Amygdala (tissue), 56 donors: ENCODE measurements around the gene FAHD2B.
A peak's percentile ranks its signal among the peaks of the same experiment; 100 is the strongest.
"Not testable (repeated sequence)": the region's sequence is repeated elsewhere in the genome, so short reads cannot be mapped to it uniquely, and the experiment has no call there.

Experiments
- DNase-seq, 56 donors: peaks; one replicate each; lab custom pipeline; 2025; lab: John Stamatoyannopoulos, UW

The FAHD2B gene

DNA sequence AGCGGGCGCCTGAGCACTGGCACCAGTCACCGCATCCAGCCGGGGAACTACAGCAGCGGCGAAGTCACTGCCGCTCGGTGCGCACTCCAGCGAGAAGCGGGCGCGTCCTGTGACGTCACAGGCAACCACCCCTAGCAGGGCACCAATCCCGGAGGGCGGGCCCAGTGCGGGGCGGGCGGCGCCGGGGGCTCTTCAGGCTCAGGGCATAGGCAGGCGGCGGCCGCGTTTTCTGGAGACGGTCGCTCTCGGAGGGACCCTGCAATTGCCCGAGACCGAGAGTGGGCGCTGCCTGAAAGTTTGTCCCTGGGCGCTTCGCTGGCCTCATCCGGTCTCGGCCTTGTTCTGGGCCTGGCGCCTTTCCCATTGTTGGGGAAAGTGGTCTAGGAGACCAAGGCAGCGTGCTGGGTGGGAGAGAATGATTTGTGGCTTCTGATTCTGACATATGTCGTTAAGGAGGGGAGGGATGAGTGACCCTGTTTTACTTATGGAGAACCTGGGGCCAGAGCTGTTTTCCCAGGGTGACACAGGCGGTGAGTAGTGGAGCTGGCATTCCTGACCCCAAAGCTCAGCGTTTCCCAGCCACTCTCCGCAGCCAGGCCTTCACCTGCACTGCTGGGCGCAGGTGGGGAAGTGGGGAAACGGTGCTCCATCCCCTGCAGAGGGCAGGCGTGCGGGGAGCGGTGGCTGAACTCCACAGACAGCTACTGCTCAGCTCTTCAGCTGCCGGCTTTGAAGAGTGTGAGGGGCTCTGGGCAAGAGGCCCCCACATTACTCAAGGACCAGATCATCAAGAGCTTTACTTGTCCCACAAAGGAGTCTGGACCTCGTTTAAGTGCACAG, at the start of gene FAHD2B:
Gene FAHD2B (minus strand): TSS at position 111 of the 840 bp plus-strand sequence. CDS start 3,176 bp downstream, outside the sequence.
- DNase-seq, result peak in 51 of 56 donors; percentile 11 to 86 (median 63)

- DNase-seq, result not testable (repeated sequence)
These were observed 49.3 kb upstream of the FAHD2B start for GRCh38 chr2:97144016-97144415.

GRCh38 chr2:97129090-97129489, 34.4 kb upstream of the FAHD2B start:
- DNase-seq, result not testable (repeated sequence)

DNA sequence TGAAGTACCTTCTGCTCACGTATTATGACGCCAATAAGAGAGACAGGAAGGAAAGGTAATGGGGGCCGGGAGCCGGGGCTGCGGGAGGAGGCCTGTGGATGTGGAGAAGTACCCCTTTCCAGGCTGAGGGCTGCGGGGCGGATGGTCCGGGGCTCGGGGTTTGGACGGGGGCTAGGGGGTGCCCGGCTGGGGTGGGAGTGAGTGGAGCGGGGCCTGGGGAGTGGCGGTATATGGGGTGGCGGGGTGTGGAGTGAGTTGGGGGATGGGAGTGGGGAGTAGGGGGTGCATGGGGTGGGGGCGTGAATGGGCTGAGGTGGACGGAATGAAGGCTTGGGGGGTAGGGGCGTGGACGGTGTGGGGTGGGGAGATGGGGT, 19.2 kb upstream of the FAHD2B start:
- DNase-seq, result not testable (repeated sequence)

DNA sequence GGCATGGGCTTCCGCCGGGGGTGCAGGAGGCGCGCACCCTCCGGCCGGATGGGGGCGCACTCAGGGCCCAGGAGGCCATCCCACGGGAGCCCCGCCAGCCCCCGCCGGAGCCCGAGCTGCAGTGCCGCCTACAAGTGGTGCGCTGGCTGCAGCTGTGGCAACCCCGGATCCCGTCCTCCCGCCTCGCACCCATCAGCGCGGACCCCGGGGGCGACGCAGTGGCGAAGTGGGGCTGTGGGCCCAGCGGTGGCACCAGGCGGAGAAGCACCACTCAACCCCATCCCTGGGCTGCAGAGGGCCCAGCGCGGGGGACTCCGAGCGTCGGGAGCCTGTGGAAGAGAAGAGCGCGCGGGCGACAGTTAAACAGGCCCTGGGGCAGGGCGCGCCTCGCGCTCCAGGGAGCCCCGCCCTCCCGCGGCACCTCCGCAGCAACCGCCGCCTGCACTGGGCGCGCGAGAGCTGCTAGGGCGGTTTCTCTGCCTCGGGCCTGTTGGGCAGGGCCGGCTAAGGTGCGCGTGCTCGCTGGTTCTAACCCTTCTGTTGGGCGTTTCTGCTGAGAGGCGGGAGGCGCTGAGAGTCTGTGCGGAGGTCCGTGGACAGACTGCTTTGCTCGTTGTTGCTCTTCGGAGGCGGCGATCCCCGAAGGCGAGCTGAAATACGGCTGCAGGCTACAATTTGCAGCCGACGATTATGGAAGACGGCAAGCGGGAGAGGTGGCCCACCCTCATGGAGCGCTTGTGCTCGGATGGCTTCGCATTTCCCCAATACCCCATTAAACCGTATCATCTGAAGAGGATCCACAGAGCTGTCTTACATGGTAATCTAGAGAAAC, 18.6 kb upstream of the FAHD2B start, which contains the start of gene ANKRD36:
Gene ANKRD36 (plus strand): TSS at position 104 of the 832 bp plus-strand sequence. CDS start 587 bp downstream, at position 691.
- not testable (repeated sequence) for DNase-seq

DNA sequence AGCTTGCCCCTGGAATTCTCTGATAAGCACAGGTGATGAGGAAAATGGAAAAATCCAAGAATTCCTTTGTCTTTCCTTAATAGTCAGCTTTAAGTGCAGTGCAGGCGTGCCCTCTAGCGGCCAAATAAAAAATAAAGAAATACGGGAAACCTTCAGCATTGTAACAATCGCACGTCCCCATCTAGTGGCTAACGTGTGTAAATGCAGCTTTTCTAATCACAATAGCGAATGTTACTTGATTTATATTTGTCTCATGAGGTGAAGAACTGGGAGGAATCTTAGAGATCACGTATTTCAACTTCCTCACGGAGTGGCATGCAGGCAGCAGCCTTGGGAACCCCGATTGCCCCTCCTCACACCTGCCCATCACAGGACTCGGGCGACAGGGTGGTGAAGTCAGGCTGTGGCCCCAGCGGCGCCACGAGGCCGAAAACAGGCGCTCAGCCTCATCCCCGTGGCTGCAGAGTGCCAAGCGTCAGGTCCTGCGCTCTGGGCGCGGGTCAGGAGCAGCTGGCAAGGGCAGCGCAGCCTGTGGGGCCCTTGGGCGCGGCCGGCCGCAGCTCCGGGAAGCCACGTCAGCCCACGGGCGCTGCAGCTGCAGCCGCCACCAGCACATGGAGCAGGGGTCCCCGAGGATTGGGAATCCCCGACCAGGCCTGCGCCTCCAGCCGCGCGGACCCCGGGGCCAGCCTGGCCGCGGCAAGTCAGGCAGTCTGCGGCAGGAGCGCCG, 17.8 kb upstream of the FAHD2B start:
- DNase-seq, result not testable (repeated sequence)

- not testable (repeated sequence) for DNase-seq
These were observed 16.6 kb upstream of the FAHD2B start for GRCh38 chr2:97111246-97111645.

GRCh38 chr2:97106878-97107277, 12.2 kb upstream of the FAHD2B start:
- DNase-seq, result not testable (repeated sequence)

DNA sequence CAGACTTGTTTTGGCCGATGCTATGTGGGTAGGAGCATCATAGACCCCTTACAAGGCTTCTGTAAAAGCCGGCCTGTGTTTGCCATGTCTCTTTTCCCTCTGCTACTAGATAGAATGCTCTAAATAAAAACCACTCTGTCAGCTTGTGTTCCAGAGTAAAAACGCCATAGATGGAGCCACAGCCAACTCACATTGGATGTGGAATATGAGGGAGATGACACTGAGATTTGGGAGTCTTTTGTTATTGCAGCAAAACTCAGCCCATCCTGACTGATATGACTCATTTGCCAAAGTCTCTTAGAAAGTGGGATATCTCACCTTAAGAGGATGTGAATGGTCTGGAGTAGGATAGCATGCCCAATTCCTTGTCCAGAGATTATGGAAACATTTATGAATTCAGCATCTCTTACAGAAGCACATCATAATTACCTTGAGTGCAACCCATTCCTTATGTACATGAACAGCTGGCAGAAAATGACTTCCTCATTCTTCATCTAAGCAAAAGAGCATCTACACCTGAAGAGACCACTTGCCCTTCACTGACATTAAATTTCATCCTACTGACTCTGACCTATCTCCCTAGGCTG, 4.2 kb upstream of the FAHD2B start:
- DNase-seq, result not testable (repeated sequence)

- no peak for DNase-seq
These were observed 979 bp upstream of the FAHD2B start for GRCh38 chr2:97095661-97096060.

DNA sequence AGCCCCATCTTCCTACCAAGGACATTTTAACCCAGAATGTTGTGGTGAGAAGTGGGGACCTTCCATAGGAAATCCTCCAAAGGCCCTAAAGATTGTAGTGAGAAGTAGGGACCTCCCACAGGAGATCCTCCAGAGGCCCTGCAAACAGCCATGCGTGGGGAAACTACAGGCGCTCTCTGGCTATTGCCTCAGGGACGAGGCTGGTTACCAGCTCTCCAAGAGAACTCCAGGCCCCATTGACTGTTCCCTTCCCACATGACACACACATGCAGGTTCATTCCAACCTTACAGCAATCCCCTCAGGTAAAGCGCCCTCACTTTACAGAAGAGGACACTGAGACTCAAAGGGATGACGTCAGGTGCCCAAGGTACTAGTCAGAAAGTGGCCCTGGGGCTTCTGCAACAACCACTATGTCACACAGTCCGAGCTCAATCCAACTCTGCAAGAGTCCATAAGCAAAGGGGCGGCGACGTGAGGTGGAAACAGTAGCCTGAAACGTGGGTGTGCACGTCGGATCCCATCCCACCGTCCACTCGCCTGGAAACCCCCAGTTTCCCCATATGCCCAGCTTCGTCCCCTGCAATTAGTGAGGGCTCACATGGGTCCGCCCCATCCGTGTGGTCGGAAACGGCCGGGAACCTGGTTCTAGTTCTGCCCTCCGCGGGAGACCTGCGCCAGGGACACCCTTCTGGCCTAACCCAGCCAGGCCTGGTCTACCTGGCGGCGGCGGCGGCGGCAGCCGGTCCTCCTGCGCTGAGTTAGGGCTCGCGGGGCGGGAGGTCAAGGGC, 505 bp downstream of the FAHD2B start:
- DNase-seq, result not testable (repeated sequence)

DNA sequence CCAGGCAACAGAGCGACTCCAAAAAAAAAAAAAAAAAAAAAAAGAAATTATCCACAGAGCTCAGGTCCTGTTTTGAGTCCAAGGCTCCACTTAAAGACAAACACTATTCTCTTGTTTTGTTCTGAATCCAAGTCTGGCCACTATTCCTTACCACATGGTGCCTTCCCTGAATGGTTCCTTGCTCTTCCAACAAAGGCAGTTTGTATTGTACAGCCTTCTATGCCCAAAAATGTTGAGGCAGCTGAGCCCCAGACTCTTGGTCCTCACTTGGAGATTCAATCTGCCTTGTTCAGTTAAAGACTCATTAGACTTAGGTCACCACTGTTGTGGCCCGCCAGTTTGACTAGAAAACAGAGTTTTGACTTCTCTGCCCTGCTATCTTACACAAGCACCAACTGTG, 1.7 kb downstream of the FAHD2B start:
- peak in 1 of 56 donors; percentile 5 for DNase-seq

GRCh38 chr2:97088706-97089105, 6.0 kb downstream of the FAHD2B start:
- not testable (repeated sequence) for DNase-seq

DNA sequence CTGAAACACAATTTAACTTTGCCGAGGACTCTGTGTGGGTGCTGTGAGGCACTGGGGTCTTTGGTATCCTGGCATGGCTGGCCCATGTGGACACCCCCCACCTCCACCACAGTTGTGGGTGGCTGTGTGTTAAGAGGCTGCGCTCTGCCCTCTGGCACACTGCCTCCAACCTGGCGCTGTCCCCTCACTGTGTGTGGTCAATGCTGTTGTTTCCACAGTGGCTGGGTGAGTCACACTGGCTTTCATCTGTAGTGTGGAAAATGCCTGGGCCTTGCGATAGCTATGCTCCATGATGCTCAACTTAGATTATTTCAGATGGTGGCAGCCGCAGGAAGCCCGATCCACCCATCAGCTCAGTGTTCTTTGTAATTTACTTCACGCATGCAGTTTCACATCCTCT, 9.6 kb downstream of the FAHD2B start:
- not testable (repeated sequence) for DNase-seq

- not testable (repeated sequence) for DNase-seq
These were observed 11.2 kb downstream of the FAHD2B start for GRCh38 chr2:97083516-97083915.

- not testable (repeated sequence) for DNase-seq
These were observed 12.5 kb downstream of the FAHD2B start for GRCh38 chr2:97082206-97082605.

- DNase-seq, result not testable (repeated sequence)
These were observed 13.8 kb downstream of the FAHD2B start for GRCh38 chr2:97080855-97081254.

DNA sequence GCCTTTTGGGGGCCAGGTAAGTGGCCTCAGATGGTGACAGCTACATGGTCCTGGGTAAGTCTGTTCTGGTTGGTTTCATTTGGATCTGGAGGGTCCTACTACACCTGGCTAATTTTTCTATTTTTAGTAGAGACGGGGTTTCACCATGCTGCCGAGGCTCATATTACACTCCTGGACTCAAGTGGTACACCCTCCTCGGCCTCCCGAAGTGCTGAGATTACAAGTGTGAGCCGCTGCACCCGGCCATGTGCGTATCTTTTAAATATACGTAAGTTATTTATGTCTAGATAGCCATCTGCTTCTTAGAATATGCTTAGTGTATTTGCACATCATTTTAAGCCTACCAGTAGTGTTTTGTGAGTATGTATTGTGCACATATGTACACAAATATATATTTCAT, 17.5 kb downstream of the FAHD2B start:
- not testable (repeated sequence) for DNase-seq

- not testable (repeated sequence) for DNase-seq
These were observed 23.8 kb downstream of the FAHD2B start for GRCh38 chr2:97070915-97071314.
